IPS-18c (cell line): ENCODE data around the gene MOV10.

Source experiments
- H3K4me3 ChIP-seq: 2 replicates; pipeline ENCODE4 v1.7.0; 2013; ENCODE audit warnings: low read depth, mild to moderate bottlenecking, low read length, moderate library complexity; ENCODE audit not compliant: insufficient read depth
- H3K9me3 ChIP-seq: one replicate; pipeline ENCODE4 v1.6.1; 2013; ENCODE audit warnings: mild to moderate bottlenecking, low read length, moderate library complexity; ENCODE audit not compliant: control insufficient read depth, insufficient read depth

MOV10 gene

DNA sequence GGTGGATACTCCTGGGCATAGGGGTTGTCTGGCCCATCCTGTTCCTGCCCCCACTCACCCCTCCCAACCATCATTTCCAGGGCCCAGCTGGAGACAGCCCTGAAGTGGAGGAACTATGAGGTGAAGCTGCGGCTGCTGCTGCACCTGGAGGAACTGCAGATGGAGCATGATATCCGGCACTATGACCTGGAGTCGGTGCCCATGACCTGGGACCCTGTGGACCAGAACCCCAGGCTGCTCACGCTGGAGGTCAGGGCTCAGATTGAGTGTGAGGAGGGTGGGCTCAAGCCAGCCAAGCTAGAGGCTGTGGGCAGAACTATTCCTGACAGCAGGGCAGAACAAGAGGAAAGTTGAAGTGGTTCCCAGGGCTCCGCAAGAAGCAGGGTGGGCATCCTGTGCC is 18.2 kb downstream of the MOV10 start:
- H3K9me3 ChIP-seq, result no peaks in the 10 kb centered on the region
- no peak overlapping the region for H3K4me3 ChIP-seq

DNA sequence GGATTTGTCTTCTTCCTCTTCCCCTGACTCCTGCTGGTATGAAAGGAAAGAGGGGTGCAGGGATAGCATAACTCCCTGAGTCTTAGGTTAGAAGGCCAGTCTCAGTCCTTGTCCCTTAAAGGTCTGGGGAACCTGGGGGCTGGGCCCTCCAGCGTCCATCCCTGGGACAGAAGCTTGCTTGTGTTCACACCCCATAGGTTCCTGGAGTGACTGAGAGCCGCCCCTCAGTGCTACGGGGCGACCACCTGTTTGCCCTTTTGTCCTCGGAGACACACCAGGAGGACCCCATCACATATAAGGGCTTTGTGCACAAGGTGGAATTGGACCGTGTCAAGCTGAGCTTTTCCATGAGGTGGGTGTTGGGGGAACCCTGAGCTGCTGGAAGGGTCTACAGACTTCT is 19.4 kb downstream of the MOV10 start:
- no peak overlapping the region for H3K4me3 ChIP-seq
- H3K9me3 ChIP-seq, result peaks cover 2% of the 10 kb centered on the region

DNA sequence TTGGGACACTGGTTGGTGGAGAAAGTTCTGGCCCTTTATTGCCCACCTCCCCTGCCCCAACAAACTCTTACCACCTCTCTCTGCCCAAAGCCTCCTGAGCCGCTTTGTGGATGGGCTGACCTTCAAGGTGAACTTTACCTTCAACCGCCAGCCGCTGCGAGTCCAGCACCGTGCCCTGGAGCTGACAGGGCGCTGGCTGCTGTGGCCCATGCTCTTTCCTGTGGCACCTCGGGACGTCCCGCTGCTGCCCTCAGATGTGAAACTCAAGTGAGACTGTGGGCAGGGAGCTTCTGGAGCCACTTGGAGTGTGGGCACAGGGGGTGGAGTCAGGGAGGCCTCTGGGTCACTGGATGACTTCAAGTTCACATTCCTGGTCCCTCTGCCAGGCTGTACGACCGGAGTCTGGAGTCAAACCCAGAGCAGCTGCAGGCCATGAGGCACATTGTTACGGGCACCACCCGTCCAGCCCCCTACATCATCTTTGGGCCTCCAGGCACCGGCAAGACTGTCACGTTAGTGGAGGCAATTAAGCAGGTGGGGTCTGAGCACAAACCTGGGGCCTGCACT is 20.0 kb downstream of the MOV10 start:
- Histone ChIP-seq H3K9me3 (peaks cover 2% of the 10 kb centered on the region), H3K4me3 (no peak overlapping the region)

DNA sequence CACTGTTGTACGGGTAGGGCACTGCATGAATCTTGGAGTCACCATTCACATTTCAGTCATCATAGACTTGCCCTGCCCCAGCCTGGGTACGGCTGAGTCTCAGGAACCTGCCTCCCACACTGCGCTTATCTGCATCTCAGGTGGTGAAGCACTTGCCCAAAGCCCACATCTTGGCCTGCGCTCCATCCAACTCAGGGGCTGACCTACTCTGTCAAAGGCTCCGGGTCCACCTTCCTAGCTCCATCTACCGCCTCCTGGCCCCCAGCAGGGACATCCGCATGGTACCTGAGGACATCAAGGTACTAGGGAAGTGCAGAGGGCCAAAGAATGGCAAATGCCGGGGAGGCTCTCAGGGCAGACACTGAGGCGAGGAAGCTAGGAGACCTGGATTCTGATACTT is 20.8 kb downstream of the MOV10 start:
- Histone ChIP-seq H3K9me3 (peaks cover 2% of the 10 kb centered on the region), H3K4me3 (no peak overlapping the region)

DNA sequence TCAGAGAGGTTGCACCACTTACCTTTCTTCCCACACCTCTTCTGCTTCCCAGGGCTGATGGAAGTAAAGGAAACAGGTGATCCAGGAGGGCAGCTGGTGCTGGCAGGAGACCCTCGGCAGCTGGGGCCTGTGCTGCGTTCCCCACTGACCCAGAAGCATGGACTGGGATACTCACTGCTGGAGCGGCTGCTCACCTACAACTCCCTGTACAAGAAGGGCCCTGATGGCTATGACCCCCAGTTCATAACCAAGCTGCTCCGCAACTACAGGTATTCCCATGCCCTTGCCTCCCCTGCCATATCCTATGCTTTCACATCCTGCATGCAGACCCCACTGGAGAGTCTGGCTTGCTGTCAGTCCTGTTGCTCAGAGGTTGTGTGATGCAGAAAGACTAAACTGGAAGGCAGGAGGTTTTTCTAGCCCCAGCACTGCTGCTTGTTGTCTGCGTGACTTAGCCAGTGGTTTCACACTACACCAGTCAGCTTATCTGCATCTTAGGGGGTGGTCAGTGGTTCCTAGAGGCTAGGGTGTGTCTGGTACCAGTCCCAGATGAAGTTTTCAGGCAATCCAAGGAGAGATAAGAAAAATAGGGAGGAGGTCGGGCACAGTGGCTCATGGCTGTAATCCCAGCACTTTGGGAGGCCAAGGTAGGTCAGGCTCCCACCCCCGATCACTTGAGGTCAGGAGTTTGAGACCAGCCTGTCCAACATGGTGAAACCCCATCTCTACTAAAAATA is 22.3 kb downstream of the MOV10 start:
- Histone ChIP-seq H3K9me3 (peaks cover 2% of the 10 kb centered on the region), H3K4me3 (no peak overlapping the region)

DNA sequence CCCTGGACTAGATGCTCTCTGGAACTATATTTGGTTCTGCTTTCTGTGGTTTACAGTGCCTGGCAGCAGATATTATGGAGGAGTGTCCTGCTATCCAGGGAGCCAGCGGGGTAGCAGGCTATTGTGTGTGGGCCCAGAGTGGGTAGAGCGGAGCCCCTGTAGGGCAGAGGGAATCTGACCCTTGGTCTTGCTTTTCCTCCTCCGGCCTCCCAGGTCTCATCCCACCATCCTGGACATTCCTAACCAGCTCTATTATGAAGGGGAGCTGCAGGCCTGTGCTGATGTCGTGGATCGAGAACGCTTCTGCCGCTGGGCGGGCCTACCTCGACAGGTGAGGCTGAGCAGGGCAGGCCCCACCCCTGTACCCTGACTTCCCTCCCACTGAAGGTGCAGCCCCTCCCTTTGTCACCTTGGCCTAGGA is 23.3 kb downstream of the MOV10 start:
- Histone ChIP-seq H3K4me3 (no peak overlapping the region), H3K9me3 (peaks cover 2% of the 10 kb centered on the region)

DNA sequence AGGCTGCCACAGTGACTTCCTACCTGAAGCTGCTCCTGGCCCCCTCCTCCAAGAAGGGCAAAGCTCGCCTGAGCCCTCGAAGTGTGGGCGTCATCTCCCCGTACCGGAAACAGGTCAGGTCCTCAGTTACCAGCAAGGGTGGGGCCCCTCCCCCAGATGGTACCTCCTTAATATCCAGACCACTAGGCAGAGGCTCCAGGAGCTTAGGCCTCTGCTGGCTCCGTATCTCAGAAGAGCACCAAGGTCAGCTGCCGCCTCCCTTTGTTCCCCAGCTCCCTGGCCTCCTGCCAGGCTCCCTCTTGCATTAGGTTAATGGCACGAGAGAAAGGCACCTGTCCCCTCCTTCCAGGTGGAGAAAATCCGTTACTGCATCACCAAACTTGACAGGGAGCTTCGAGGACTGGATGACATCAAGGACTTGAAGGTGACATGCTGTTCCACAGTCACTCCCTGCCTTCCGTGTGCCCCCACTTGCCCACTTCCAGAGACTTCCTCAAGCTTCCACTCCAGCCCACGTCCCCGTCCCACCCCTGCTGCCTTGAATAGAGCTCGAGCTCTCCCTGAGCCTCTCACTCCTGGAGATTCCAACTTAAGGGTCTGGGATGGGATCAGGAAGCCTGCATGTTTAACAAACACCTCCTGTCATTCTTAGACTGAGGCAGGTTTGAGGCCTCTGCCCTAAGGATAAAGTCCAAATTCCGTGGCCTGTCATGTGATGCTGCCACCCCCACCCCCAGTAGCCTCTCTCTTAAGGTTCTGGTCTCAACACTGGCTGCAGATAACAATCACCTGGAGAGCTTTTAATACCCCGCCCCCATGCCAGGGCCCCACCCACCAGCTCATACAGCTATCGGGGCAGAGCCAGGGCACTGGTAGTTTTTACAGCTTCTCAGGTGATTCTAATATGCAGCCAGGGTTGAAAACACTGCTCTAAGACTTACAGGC is 24.2 kb downstream of the MOV10 start:
- H3K4me3 ChIP-seq, result no peak overlapping the region; the same call in 1 of the 2 replicates

DNA sequence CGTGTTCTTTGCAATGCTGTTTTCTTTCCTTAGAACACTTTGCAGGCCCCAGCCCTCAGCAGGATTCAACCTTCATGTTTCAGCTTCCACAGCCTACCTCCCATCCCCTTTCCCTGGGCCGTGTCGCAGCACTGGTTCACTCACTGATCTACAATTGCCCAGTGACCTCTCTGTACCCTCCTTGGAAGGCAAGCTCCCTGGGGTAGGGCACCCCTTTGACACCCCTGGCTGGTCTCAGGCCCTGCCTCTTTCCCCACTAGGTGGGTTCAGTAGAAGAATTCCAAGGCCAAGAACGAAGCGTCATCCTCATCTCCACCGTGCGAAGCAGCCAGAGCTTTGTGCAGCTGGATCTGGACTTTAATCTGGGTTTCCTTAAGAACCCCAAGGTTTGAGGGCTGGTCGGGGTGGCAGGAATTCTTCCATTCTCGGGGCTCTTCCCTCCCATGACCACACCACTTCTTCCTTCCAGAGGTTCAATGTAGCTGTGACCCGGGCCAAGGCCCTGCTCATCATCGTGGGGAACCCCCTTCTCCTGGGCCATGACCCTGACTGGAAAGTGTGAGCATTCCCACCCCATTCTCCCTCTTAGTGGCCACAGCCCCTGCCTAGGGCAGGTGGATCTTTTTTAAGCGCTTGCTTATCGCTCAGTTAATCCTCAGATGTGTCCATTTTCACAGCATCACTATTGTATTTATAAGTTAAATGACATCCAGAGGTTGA is 25.1 kb downstream of the MOV10 start:
- H3K9me3 ChIP-seq, result peaks cover 2% of the 10 kb centered on the region
- no peak overlapping the region for H3K4me3 ChIP-seq

More for the DNA sequence above, 24.2 kb downstream of the MOV10 start:
- H3K9me3 ChIP-seq, result peaks cover 2% of the 10 kb centered on the region

DNA sequence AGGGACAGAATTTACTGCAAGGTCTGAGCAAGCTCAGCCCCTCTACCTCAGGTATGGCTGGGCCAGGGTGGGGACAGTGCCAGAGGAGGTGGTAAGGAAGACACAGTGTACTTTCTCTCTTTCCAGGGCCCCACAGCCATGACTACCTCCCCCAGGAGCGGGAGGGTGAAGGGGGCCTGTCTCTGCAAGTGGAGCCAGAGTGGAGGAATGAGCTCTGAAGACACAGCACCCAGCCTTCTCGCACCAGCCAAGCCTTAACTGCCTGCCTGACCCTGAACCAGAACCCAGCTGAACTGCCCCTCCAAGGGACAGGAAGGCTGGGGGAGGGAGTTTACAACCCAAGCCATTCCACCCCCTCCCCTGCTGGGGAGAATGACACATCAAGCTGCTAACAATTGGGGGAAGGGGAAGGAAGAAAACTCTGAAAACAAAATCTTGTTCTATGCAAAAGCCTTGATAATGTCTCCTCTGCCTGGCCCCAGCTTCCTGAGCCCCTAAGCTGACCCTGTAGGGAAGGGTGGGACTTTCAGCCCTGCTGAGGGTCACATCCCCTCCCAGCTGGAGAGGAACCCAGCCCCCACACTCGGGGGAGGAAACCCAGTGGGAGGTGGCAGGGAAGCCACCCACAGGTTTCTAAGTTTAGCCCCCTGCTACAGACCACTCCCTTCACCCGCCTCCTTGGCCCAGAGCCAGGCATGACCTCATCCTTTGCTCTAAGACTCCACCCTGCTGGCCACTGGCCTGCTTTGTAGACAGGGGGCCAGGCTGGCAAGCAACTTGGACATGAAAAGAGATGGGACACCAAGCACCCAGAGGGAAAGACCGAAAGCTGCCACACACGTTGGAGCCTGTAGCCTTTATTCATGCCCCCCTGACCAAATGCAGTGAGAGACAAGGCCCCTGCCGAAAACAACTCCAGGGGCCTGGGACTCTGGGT is 26.1 kb downstream of the MOV10 start:
- peaks cover 2% of the 10 kb centered on the region for H3K9me3 ChIP-seq
- peak overlapping the region; percentile 9; the same call in 1 of the 2 replicates for H3K4me3 ChIP-seq

DNA sequence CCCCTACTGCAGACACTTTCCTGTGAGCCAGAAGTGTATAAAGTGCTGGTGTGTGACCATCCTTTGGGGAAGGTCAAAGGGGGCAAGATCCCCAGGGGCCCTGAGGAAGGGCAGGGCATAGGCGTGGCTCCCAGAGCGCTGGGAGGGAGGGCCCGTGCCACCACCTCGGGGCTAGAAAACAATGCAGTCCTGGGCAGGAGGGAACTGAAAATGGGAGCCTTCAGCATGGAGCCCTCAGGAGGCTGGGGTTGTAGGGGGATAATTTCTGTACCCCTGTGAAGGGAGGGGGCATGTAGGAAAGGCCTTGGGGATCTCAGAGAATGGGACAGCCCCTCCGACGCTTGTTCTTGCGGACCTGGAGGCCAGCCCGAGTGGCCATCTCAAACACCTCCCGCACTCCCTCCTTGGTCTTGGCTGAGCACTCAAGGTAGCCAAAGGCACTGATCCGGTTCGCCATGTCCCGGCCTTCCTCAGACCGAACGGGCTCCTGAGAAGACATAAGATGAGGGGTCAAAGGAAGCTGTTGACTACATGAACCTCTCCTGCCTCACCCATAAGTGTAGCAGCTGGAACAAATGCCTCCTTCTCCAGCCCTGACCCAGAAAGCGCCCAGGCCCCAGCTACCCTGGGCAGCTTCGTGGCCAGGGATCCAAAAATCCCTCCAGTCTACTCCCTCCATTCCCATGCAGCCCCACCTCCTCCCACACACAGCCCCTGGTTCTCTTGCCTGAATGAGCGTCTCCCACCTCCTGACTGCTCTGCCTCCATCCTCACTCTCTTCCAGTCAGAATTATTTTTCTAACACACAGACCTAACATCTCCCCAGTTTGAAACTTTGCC is 27.0 kb downstream of the MOV10 start:
- peaks cover 2% of the 10 kb centered on the region for H3K9me3 ChIP-seq
- no peak overlapping the region for H3K4me3 ChIP-seq

DNA sequence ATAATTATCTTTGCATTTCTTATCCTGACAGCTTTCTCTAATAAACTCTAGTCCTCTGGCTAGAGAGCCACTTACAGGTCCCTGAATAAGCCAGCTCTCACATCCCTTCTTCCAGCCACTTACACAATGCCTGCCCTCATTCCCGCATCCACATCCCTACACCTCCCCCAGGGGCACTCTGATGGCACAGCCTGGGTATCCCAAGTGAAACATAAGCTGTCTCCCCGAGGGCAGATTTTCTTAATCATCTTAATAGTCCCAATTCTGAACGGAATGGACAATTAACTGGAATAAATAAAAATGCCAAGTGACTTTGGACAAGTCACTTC is 27.6 kb downstream of the MOV10 start:
- Histone ChIP-seq H3K9me3 (peaks cover 2% of the 10 kb centered on the region), H3K4me3 (no peak overlapping the region)

DNA sequence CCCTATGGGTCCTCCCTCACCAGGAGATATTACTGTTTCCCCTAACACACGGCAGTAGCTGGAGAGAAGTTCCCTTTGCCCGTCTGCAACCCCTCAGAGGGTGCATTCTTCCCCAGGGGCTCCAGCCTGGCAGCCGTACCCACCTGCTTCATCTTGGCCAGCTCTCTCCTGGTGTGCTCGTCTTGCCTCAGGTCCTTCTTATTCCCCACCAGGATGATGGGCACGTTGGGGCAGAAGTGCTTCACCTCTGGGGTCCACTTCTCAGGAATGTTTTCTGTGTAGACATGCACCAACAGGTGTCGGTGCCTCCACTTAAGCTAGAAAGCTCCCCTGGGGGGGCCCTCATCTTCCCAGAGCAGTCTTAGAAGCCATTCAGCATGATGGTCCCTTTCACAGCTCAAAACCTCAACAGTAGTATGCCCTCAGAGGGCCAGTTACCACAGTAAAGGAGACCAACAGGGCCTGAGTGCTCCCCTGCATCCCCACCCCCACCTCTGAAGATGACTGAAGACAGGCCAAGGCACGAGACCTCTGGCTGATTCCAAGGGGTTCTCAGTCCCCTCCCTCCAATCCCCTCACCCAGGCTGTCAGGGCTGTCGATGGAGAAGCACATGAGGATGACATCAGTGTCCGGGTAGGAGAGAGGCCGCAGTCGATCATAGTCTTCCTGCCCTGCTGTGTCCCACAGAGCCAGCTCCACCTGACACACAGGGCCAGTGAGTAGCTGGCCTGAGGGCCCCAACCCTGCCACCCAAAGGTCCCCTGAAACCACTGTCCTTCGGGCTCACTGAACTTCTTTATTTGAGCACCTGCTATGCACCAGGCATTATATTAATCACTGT is 28.2 kb downstream of the MOV10 start:
- Histone ChIP-seq H3K9me3 (peaks cover 2% of the 10 kb centered on the region), H3K4me3 (no peak overlapping the region)

DNA sequence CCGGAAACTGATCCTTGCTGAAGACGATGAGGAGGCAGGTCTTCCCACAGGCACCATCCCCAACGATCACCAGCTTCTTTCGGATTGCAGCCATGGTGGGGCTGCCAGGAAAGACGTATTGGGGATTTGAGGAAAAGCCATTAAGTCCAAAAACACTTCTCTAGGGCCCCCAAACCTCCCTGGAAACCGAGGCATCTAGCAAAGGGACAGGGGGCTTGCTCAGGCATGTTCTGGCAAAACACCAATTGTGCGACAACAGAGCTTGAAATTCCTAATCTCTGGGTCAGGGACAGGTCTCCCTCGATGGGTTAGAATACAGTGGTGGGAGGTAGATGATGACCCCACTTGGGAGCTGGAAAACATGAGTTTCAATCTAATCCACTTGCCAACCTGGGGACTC is 29.2 kb downstream of the MOV10 start:
- no peak overlapping the region for H3K4me3 ChIP-seq
- no peaks in the 10 kb centered on the region for H3K9me3 ChIP-seq

DNA sequence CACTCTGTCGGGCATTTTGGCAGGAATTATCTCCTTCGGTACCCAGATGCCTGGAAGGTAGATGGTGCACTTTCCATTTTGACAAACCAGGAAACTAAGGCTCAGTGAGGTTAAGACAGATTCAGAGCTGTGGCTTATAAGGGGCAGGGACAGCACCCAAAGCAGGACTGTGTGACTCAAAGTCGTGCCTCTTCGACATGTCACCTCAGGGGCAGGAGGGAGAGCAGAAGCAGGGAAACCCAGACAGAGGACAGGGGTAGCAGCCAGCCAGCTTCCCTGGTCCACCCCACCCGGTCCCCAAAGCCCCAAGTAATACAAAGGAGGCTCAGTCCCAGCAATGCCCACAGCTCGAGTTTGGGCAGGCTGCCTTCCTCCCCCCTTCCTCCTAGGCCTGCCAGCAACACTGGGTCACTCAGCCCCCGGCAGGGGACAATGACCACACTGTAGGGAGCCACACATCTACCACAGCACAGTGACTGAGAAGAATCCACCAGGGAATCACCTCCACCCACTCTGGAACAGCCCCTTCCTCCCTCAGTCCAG is 30.0 kb downstream of the MOV10 start:
- Histone ChIP-seq H3K9me3 (no peaks in the 10 kb centered on the region), H3K4me3 (peak overlapping the region; percentile 20; the same call in 1 of the 2 replicates)
